GM23338 (cell line): ENCODE results near the gene SURF4. TPM values are rescaled to one million over a fixed set of nuclear protein-coding genes. Genes with fewer than 3 reads are reported as not detected.

Source experiments
- ATAC-seq: fragments of 200-7000 bp; cut with Tn5 transposase; 3 replicates; pipeline ENCODE4 v1.9.1; 2020
- DNase-seq: peaks from one replicate; pipeline ENCODE4 v3.0.0-alpha.2; 2015; ENCODE audit warnings: low spot score
- H2AFZ ChIP-seq: fragments of 200-600 bp; sonication (generic); 2 replicates; pipeline ENCODE4 v1.8.0; 2016; ENCODE audit warnings: antibody characterized with exemption, mild to moderate bottlenecking, moderate library complexity
- H3F3A ChIP-seq: fragments of 200-600 bp; sonication (generic); replicated peaks from 2 replicates; pipeline ENCODE4 v1.8.0; 2017; ENCODE audit warnings: antibody characterized with exemption, mixed run types, low read depth
- H3K27ac ChIP-seq: fragments of 200-600 bp; sonication (generic); 2 replicates; pipeline ENCODE4 v1.6.1; 2016; ENCODE audit warnings: low read depth
- H3K27me3 ChIP-seq: fragments of 200-600 bp; sonication (generic); 2 replicates; pipeline ENCODE4 v1.8.0; 2016; ENCODE audit warnings: mild to moderate bottlenecking, mixed run types, moderate library complexity; ENCODE audit not compliant: insufficient read depth
- H3K36me3 ChIP-seq: fragments of 200-600 bp; sonication (generic); 2 replicates; pipeline ENCODE4 v1.8.0; 2016; ENCODE audit warnings: mild to moderate bottlenecking; ENCODE audit not compliant: insufficient read depth
- H3K4me1 ChIP-seq: fragments of 200-600 bp; sonication (generic); 2 replicates; pipeline ENCODE4 v1.8.0; 2016; ENCODE audit warnings: mild to moderate bottlenecking, moderate library complexity; ENCODE audit not compliant: insufficient read depth
- H3K4me2 ChIP-seq: fragments of 200-600 bp; sonication (generic); 2 replicates; pipeline ENCODE4 v1.7.1; 2017; ENCODE audit warnings: mixed run types
- H3K4me3 ChIP-seq: fragments of 200-600 bp; sonication (generic); 2 replicates; pipeline ENCODE4 v1.6.1; 2016; ENCODE audit warnings: mixed run types
- H3K79me2 ChIP-seq: fragments of 200-600 bp; sonication (generic); replicated peaks from 2 replicates; pipeline ENCODE4 v1.8.0; 2017; ENCODE audit warnings: mild to moderate bottlenecking; ENCODE audit not compliant: insufficient read depth
- H3K9me2 ChIP-seq: fragments of 200-600 bp; sonication (generic); 2 replicates; pipeline ENCODE4 v1.8.0; 2017; ENCODE audit not compliant: insufficient read depth
- H4K20me1 ChIP-seq: fragments of 200-600 bp; sonication (generic); replicated peaks from 2 replicates; pipeline ENCODE4 v1.8.0; 2017; ENCODE audit warnings: mild to moderate bottlenecking; ENCODE audit not compliant: insufficient read depth
- H3K27ac Mint-ChIP-seq: 2 replicates; pipeline ENCODE4 v1.8.0; 2020; ENCODE audit warnings: inconsistent platforms, mild to moderate bottlenecking, moderate library complexity, mixed read lengths
- H3K27me3 Mint-ChIP-seq: 3 replicates; pipeline ENCODE4 v1.8.0; 2022; ENCODE audit warnings: low read depth, mild to moderate bottlenecking, moderate library complexity, mixed read lengths, inconsistent platforms; ENCODE audit not compliant: insufficient read depth, poor library complexity
- H3K36me3 Mint-ChIP-seq: 3 replicates; pipeline ENCODE4 v1.8.0; 2021; ENCODE audit warnings: low read depth, mild to moderate bottlenecking, inconsistent platforms, moderate library complexity, mixed read lengths
- H3K4me1 Mint-ChIP-seq: 3 replicates; pipeline ENCODE4 v1.8.0; 2020; ENCODE audit warnings: mild to moderate bottlenecking, inconsistent platforms, mixed read lengths
- H3K4me3 Mint-ChIP-seq: 3 replicates; pipeline ENCODE4 v1.8.0; 2021; ENCODE audit warnings: moderate library complexity, mild to moderate bottlenecking, inconsistent platforms, mixed read lengths
- H3K9me3 Mint-ChIP-seq: 3 replicates; pipeline ENCODE4 v1.8.0; 2020; ENCODE audit warnings: moderate library complexity, mild to moderate bottlenecking, inconsistent platforms, mixed read lengths
- CREB1 ChIP-seq: fragments of 250-450 bp; sonication (Bioruptor Pico); IDR thresholded peaks from 2 replicates; pipeline ENCODE4 v1.5.0; 2020; ENCODE audit warnings: low read depth, mild to moderate bottlenecking, moderate library complexity
- EZH2 ChIP-seq: fragments of 200-600 bp; sonication (generic); IDR thresholded peaks from one replicate; pipeline ENCODE4 v1.8.0; 2017; ENCODE audit warnings: antibody characterized with exemption, mild to moderate bottlenecking, low read depth; ENCODE audit not compliant: unreplicated experiment
- JUNB ChIP-seq: IDR thresholded peaks from one replicate; pipeline ENCODE4 v1.6.1; 2016; ENCODE audit warnings: antibody characterized with exemption; ENCODE audit not compliant: unreplicated experiment
- POLR2AphosphoS5 ChIP-seq: IDR thresholded peaks from 2 replicates; pipeline ENCODE4 v1.6.1; 2016; ENCODE audit warnings: antibody characterized with exemption, low read depth
- STAT1 ChIP-seq: IDR thresholded peaks from one replicate; pipeline ENCODE4 v1.6.1; 2016; ENCODE audit warnings: antibody characterized with exemption; ENCODE audit not compliant: unreplicated experiment
- ZNF114 ChIP-seq: fragments of 250-450 bp; sonication (Bioruptor Pico); IDR thresholded peaks from 2 replicates; pipeline ENCODE4 v1.5.0; 2020; ENCODE audit warnings: mild to moderate bottlenecking, moderate library complexity
- ZNF331 ChIP-seq: fragments of 250-450 bp; sonication (Bioruptor Pico); IDR thresholded peaks from 2 replicates; pipeline ENCODE4 v1.5.0; 2020; ENCODE audit warnings: low read depth, mild to moderate bottlenecking, moderate library complexity
- polyA plus RNA-seq: library from polyadenylated mRNA; unstranded; fragments of >200 nt; fragmentation: Nextera tagmentation; extraction: Ambion mirVana; gene quantifications from 2 replicates; pipeline ENCODE4 v1.2.1, GENCODE V29; 2016
- total RNA-seq: library from RNA; depleted of rRNA; stranded (reverse); fragments of >200 nt; shearing (Covaris generic); gene quantifications from 2 replicates; pipeline ENCODE4 v1.2.3, GENCODE V29; 2014
- TF ChIP-seq, protein P1 (sequence below): IDR thresholded peaks from one replicate; pipeline ENCODE4 v1.6.1; 2018; ENCODE audit warnings: antibody characterized with exemption; ENCODE audit not compliant: unreplicated experiment
- TF ChIP-seq, protein P2 (sequence below): IDR thresholded peaks from 2 replicates; pipeline ENCODE4 v1.6.1; 2016; ENCODE audit warnings: antibody characterized with exemption
- TF ChIP-seq, protein P3 (sequence below), 2 experiments: fragments of 200-600 bp in 1 of 2; sonication (generic) in 1 of 2; conservative IDR thresholded peaks; 2 replicates each; pipeline versions ENCODE4 v1.5.1 to v1.6.1; 2016 to 2017; ENCODE audit warnings: antibody characterized with exemption in 2 of 2, low read depth in 2 of 2, mild to moderate bottlenecking in 2 of 2, moderate library complexity in 1 of 2

SURF4 gene
- total and polyA plus RNA-seq, 2 experiments from 2014 or later = 66.3 to 242 TPM

DNA sequence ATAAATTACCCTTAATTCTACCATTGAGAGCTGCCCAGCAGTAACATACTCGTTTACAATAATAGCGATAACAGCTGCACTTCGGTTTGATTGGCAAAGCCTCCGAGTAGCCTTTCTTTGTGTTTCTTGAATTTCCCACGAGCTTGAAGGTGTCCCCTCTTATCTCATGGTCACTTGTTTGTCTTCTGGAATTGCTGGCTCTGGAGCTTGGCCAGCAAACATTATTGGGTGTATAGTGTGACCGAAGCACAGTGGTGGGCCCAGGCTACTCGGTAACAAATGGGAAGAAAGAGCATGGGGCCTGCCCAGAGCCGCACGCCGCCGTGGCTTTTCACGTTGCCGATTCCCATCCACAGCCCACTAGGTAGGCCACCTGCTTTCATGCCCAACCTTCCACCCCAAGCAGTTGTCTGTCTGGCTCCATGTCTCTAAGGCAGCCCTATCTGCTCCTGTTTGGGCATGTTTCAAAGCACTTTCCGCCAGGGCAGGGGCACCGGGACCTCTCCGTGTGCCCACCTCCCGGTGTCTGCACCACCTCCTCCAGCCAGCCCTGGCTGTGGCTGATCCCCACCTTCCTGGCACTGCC is 9.0 kb upstream of the SURF4 start (continued):
- TF ChIP-seq, protein P1, sequence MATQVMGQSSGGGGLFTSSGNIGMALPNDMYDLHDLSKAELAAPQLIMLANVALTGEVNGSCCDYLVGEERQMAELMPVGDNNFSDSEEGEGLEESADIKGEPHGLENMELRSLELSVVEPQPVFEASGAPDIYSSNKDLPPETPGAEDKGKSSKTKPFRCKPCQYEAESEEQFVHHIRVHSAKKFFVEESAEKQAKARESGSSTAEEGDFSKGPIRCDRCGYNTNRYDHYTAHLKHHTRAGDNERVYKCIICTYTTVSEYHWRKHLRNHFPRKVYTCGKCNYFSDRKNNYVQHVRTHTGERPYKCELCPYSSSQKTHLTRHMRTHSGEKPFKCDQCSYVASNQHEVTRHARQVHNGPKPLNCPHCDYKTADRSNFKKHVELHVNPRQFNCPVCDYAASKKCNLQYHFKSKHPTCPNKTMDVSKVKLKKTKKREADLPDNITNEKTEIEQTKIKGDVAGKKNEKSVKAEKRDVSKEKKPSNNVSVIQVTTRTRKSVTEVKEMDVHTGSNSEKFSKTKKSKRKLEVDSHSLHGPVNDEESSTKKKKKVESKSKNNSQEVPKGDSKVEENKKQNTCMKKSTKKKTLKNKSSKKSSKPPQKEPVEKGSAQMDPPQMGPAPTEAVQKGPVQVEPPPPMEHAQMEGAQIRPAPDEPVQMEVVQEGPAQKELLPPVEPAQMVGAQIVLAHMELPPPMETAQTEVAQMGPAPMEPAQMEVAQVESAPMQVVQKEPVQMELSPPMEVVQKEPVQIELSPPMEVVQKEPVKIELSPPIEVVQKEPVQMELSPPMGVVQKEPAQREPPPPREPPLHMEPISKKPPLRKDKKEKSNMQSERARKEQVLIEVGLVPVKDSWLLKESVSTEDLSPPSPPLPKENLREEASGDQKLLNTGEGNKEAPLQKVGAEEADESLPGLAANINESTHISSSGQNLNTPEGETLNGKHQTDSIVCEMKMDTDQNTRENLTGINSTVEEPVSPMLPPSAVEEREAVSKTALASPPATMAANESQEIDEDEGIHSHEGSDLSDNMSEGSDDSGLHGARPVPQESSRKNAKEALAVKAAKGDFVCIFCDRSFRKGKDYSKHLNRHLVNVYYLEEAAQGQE = no peak
- no peak for TF ChIP-seq POLR2AphosphoS5
- no peak for TF ChIP-seq JUNB
- no peak for TF ChIP-seq ZNF331 (CRISPR knock-in tag)
- no peak for TF ChIP-seq CREB1 (CRISPR knock-in tag)
- TF ChIP-seq, protein P2, sequence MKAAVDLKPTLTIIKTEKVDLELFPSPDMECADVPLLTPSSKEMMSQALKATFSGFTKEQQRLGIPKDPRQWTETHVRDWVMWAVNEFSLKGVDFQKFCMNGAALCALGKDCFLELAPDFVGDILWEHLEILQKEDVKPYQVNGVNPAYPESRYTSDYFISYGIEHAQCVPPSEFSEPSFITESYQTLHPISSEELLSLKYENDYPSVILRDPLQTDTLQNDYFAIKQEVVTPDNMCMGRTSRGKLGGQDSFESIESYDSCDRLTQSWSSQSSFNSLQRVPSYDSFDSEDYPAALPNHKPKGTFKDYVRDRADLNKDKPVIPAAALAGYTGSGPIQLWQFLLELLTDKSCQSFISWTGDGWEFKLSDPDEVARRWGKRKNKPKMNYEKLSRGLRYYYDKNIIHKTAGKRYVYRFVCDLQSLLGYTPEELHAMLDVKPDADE = no peak
- TF ChIP-seq, protein P3, sequence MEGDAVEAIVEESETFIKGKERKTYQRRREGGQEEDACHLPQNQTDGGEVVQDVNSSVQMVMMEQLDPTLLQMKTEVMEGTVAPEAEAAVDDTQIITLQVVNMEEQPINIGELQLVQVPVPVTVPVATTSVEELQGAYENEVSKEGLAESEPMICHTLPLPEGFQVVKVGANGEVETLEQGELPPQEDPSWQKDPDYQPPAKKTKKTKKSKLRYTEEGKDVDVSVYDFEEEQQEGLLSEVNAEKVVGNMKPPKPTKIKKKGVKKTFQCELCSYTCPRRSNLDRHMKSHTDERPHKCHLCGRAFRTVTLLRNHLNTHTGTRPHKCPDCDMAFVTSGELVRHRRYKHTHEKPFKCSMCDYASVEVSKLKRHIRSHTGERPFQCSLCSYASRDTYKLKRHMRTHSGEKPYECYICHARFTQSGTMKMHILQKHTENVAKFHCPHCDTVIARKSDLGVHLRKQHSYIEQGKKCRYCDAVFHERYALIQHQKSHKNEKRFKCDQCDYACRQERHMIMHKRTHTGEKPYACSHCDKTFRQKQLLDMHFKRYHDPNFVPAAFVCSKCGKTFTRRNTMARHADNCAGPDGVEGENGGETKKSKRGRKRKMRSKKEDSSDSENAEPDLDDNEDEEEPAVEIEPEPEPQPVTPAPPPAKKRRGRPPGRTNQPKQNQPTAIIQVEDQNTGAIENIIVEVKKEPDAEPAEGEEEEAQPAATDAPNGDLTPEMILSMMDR (conservative IDR thresholded peaks at IDR 0.05; ENCODE audit: low read depth in 2 of 2) = no peak
- no peak for TF ChIP-seq STAT1

DNA sequence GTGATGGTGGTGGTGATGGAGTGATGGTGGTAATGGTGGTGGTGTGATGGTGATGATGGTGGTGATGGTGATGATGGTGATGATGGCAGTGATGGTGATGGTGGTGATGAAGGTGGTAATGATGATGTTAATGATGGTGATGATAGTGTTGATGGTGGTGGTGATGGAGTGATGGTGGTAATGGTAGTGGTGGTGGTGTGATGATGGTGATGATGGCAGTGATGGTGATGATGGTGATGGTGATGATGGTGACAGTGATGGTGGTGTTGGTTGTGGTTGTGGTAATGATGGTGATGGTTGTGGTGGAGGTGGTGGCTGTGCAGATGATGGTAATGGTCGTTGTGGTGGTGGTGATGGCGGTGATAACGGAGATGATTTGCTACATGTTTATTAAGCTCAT is 7.6 kb upstream of the SURF4 start:
- H3K4me1 Mint-ChIP-seq = no peaks in the 10 kb centered on the region
- no peak overlapping the region for H3K4me3 Mint-ChIP-seq
- H3K36me3 Mint-ChIP-seq = no peaks in the 10 kb centered on the region
- no peaks in the 10 kb centered on the region for H3K36me3 ChIP-seq
- no peaks in the 10 kb centered on the region for H3K9me3 Mint-ChIP-seq
- H3K4me1 ChIP-seq = no peaks in the 10 kb centered on the region
- H3K27ac Mint-ChIP-seq = no peak overlapping the region
- H4K20me1 ChIP-seq = no peaks in the 10 kb centered on the region
- H3K27me3 Mint-ChIP-seq = peaks cover 5% of the 10 kb centered on the region
- ATAC-seq = no peak
- H3K4me3 ChIP-seq = no peak overlapping the region
- no peak for DNase-seq
- no peak overlapping the region for H3K4me2 ChIP-seq
- no peak for TF ChIP-seq ZNF114 (CRISPR knock-in tag)
- no peak for TF ChIP-seq ZNF331 (CRISPR knock-in tag)
- TF ChIP-seq EZH2 = no peak
- H3K27ac ChIP-seq = no peak overlapping the region
- H2AFZ ChIP-seq = no peak overlapping the region
- H3K9me2 ChIP-seq = peaks cover 11% of the 10 kb centered on the region; the same call in 1 of the 2 replicates
- H3F3A ChIP-seq = no peaks in the 10 kb centered on the region
- H3K79me2 ChIP-seq = no peaks in the 10 kb centered on the region
- no peaks in the 10 kb centered on the region for H3K27me3 ChIP-seq
